H1 (cell line): ENCODE measurements around the gene PKD1L1. TPM values are rescaled to one million over a fixed set of nuclear protein-coding genes. Genes with fewer than 3 reads are reported as not detected.

ENCODE experiments used
- CTCF ChIA-PET: fragments of 300-600 bp; sonication (Branson Sonifier 250); formaldehyde crosslinking; loops from one replicate; lab custom pipeline; 2021; ENCODE audit not compliant: partially characterized antibody; lab: Charles Lee
- POLR2A ChIA-PET: fragments of 300-600 bp; sonication (Branson Sonifier 250); formaldehyde crosslinking; loops from one replicate; lab custom pipeline; 2021; ENCODE audit warnings: inconsistent platforms; ENCODE audit not compliant: partially characterized antibody; lab: Charles Lee
- DNase-seq, 2 experiments: peaks; one replicate each; pipeline versions ENCODE4 v3.0.0 to v3.0.0-alpha.2; 2010 to 2022; ENCODE audit warnings: low spot score in 2 of 2, low read depth in 1 of 2, mixed read lengths in 1 of 2
- FAIRE-seq: peaks from 2 replicates; lab custom pipeline; 2011; peaks lifted over from hg19 to GRCh38; lab: Jason Lieb, UNC
- H2AFZ ChIP-seq: 2 replicates; pipeline ENCODE4 v1.8.1; 2012; ENCODE audit warnings: low read length, inconsistent platforms
- H2AK5ac ChIP-seq: 2 replicates; pipeline ENCODE4 v1.6.1; 2013; ENCODE audit warnings: low read depth, low read length
- H2BK120ac ChIP-seq: replicated peaks from 2 replicates; pipeline ENCODE3; 2013; ENCODE audit warnings: low read depth, low read length, inconsistent platforms
- H2BK12ac ChIP-seq: 2 replicates; pipeline ENCODE4 v1.6.1; 2013; ENCODE audit warnings: low read depth, low read length
- H2BK15ac ChIP-seq: 2 replicates; pipeline ENCODE4 v1.6.1; 2013; ENCODE audit warnings: low read length
- H2BK20ac ChIP-seq: 2 replicates; pipeline ENCODE4 v1.6.1; 2013; ENCODE audit warnings: low read length
- H2BK5ac ChIP-seq: 2 replicates; pipeline ENCODE4 v1.6.1; 2013; ENCODE audit warnings: low read depth, low read length
- H3K14ac ChIP-seq: 2 replicates; pipeline ENCODE4 v1.6.1; 2013; ENCODE audit warnings: inconsistent platforms; ENCODE audit not compliant: insufficient read length
- H3K18ac ChIP-seq: 2 replicates; pipeline ENCODE4 v1.6.1; 2013; ENCODE audit warnings: low read length; ENCODE audit errors: extremely low read depth
- H3K23ac ChIP-seq: 2 replicates; pipeline ENCODE4 v1.6.1; 2013; ENCODE audit warnings: inconsistent platforms; ENCODE audit not compliant: insufficient read length
- H3K23me2 ChIP-seq: 2 replicates; pipeline ENCODE4 v1.6.1; 2013; ENCODE audit warnings: low read depth, low read length
- H3K27ac ChIP-seq: 2 replicates; pipeline ENCODE4 v1.6.1; 2011; ENCODE audit warnings: low read depth, low read length, inconsistent platforms
- H3K27me3 ChIP-seq, 4 experiments: replicated peaks in 1 of 4; 1 replicate in 1 of 4; 2 replicates in 3 of 4; pipeline versions ENCODE4 v1.6.1 to v1.8.1; 2011 to 2013; ENCODE audit warnings: low read length in 3 of 4, mild to moderate bottlenecking in 3 of 4, inconsistent platforms in 2 of 4, mixed read lengths in 2 of 4, moderate library complexity in 1 of 4; ENCODE audit not compliant: control insufficient read depth in 3 of 4, insufficient read depth in 3 of 4; ENCODE audit errors: extremely low read depth in 1 of 4
- H3K36me3 ChIP-seq, 4 experiments: 2 replicates each; pipeline versions ENCODE4 v1.6.1 to v1.8.1; 2011 to 2013; ENCODE audit warnings: mild to moderate bottlenecking in 4 of 4, low read length in 3 of 4, moderate library complexity in 2 of 4, control low read depth in 1 of 4, inconsistent platforms in 1 of 4; ENCODE audit not compliant: insufficient read depth in 4 of 4, control insufficient read depth in 2 of 4
- H3K4ac ChIP-seq: replicated peaks from 2 replicates; pipeline ENCODE3; 2013; ENCODE audit warnings: low read length, low read depth, mixed read lengths, inconsistent platforms; ENCODE audit not compliant: insufficient read length
- H3K4me1 ChIP-seq, 4 experiments: replicated peaks in 1 of 4; 1 replicate in 1 of 4; 2 replicates in 3 of 4; pipeline versions ENCODE4 v1.6.1 to v1.8.1; 2011 to 2013; ENCODE audit warnings: low read length in 3 of 4, inconsistent platforms in 2 of 4, mixed read lengths in 1 of 4; ENCODE audit not compliant: insufficient read depth in 4 of 4, control insufficient read depth in 3 of 4
- H3K4me2 ChIP-seq, 2 experiments: 2 replicates each; pipeline versions ENCODE4 v1.6.1 to v1.8.1; 2011 to 2013; ENCODE audit warnings: low read depth in 2 of 2, low read length in 2 of 2, control low read depth in 1 of 2, inconsistent platforms in 1 of 2, mild to moderate bottlenecking in 1 of 2; ENCODE audit not compliant: insufficient read depth in 1 of 2
- H3K4me3 ChIP-seq, 4 experiments: fragments of 200-600, 300-600 bp in 1 of 4; sonication (generic), shearing (Covaris generic), sonication (Bioruptor Twin) in 1 of 4; 2 replicates each; pipeline versions ENCODE4 v1.5.1 to v1.8.1; 2011 to 2016; ENCODE audit warnings: low read length in 4 of 4, low read depth in 3 of 4, control low read depth in 2 of 4, inconsistent platforms in 2 of 4, mild to moderate bottlenecking in 2 of 4, mixed read lengths in 1 of 4, moderate library complexity in 1 of 4; ENCODE audit not compliant: insufficient read depth in 2 of 4; ENCODE audit errors: extremely low read depth in 1 of 4
- H3K56ac ChIP-seq: replicated peaks from 2 replicates; pipeline ENCODE3; 2013; ENCODE audit warnings: low read depth, mild to moderate bottlenecking, mixed read lengths, low read length, inconsistent platforms; ENCODE audit not compliant: insufficient read length
- H3K79me1 ChIP-seq: 2 replicates; pipeline ENCODE4 v1.6.1; 2013; ENCODE audit warnings: low read depth, low read length, control low read depth
- H3K79me2 ChIP-seq, 2 experiments: 2 replicates each; pipeline versions ENCODE4 v1.6.1 to v1.8.1; 2012 to 2013; ENCODE audit warnings: low read length in 2 of 2, mild to moderate bottlenecking in 2 of 2, inconsistent platforms in 1 of 2; ENCODE audit not compliant: insufficient read depth in 2 of 2, control insufficient read depth in 1 of 2
- H3K9ac ChIP-seq, 4 experiments: replicated peaks in 1 of 4; 1 replicate in 1 of 4; 2 replicates in 3 of 4; pipeline versions ENCODE4 v1.6.1 to v1.8.1; 2011 to 2013; ENCODE audit warnings: low read depth in 3 of 4, low read length in 3 of 4, control low read depth in 2 of 4, mild to moderate bottlenecking in 2 of 4, moderate library complexity in 2 of 4, inconsistent platforms in 1 of 4; ENCODE audit errors: extremely low read depth in 1 of 4
- H3K9me3 ChIP-seq, 2 experiments: 2 replicates each; pipeline versions ENCODE4 v1.6.1 to v1.8.1; 2012 to 2013; ENCODE audit warnings: mild to moderate bottlenecking in 2 of 2, moderate library complexity in 2 of 2, control low read depth in 1 of 2, inconsistent platforms in 1 of 2, low read depth in 1 of 2, low read length in 1 of 2, mixed read lengths in 1 of 2; ENCODE audit not compliant: insufficient read depth in 2 of 2
- H4K20me1 ChIP-seq, 2 experiments: replicated peaks in 1 of 2; 2 replicates each; pipeline versions ENCODE3 to v1.8.1; 2011 to 2013; ENCODE audit warnings: inconsistent platforms in 2 of 2, low read length in 2 of 2, mild to moderate bottlenecking in 1 of 2; ENCODE audit not compliant: insufficient read depth in 2 of 2, control insufficient read depth in 1 of 2
- H4K5ac ChIP-seq: 2 replicates; pipeline ENCODE4 v1.6.1; 2013; ENCODE audit warnings: low read length, low read depth, mixed read lengths, inconsistent platforms; ENCODE audit not compliant: insufficient read length
- H4K8ac ChIP-seq: 2 replicates; pipeline ENCODE4 v1.8.0; 2013; ENCODE audit warnings: mild to moderate bottlenecking, moderate library complexity, low read length, inconsistent platforms; ENCODE audit not compliant: insufficient read depth; ENCODE audit errors: extremely low read depth
- H4K91ac ChIP-seq: replicated peaks from 2 replicates; pipeline ENCODE3; 2013; ENCODE audit warnings: low read length, mixed read lengths, inconsistent platforms; ENCODE audit not compliant: insufficient read length
- ATF3 ChIP-seq: IDR thresholded peaks from 2 replicates; pipeline ENCODE4 v1.6.1; 2011; ENCODE audit warnings: low read depth, mild to moderate bottlenecking, low read length; ENCODE audit not compliant: insufficient read depth
- BCL11A ChIP-seq, 2 experiments: IDR thresholded peaks; one replicate each; pipeline ENCODE4 v1.6.1; 2011; ENCODE audit warnings: low read depth in 2 of 2, low read length in 2 of 2, mild to moderate bottlenecking in 2 of 2
- CBX5 ChIP-seq: fragments of 300-800, 300-1000 bp; sonication (generic); IDR thresholded peaks from 2 replicates; pipeline ENCODE4 v1.7.1; 2016; ENCODE audit warnings: antibody characterized with exemption, low read length, low read depth
- CTBP2 ChIP-seq: IDR thresholded peaks from 2 replicates; pipeline ENCODE4 v1.7.0; 2011; ENCODE audit warnings: borderline replicate concordance, mild to moderate bottlenecking, moderate library complexity, mixed read lengths, low read length; ENCODE audit not compliant: insufficient read depth, insufficient read length
- EP300 ChIP-seq, 2 experiments: IDR thresholded peaks; 1 replicate in 1 of 2; 2 replicates in 1 of 2; pipeline ENCODE4 v1.6.1; 2011 to 2012; ENCODE audit warnings: low read depth in 2 of 2, low read length in 2 of 2, mild to moderate bottlenecking in 2 of 2, borderline replicate concordance in 1 of 2, inconsistent platforms in 1 of 2, moderate library complexity in 1 of 2
- KDM1A ChIP-seq: fragments of 200-600, 300-600 bp; sonication (generic); IDR thresholded peaks from 2 replicates; pipeline ENCODE4 v1.7.1; 2016; ENCODE audit warnings: mild to moderate bottlenecking, low read length, borderline replicate concordance
- KDM5A ChIP-seq: fragments of 200-600 bp; IDR thresholded peaks from 2 replicates; pipeline ENCODE4 v1.7.1; 2012; ENCODE audit warnings: mild to moderate bottlenecking, low read length, inconsistent platforms, mixed read lengths
- MAFK ChIP-seq: IDR thresholded peaks from 2 replicates; pipeline ENCODE4 v1.6.1; 2012; ENCODE audit warnings: low read depth, mild to moderate bottlenecking, improper control_type of control experiment, low read length
- SIRT6 ChIP-seq: IDR thresholded peaks from one replicate; pipeline ENCODE4 v1.7.1; 2012; ENCODE audit warnings: low read length, inconsistent platforms
- SRF ChIP-seq: IDR thresholded peaks from 2 replicates; pipeline ENCODE4 v1.6.1; 2011; ENCODE audit warnings: mild to moderate bottlenecking, low read depth, low read length, moderate library complexity
- TAF7 ChIP-seq: optimal IDR thresholded peaks from 2 replicates; pipeline ENCODE3; 2011; ENCODE audit warnings: low read depth, mild to moderate bottlenecking, inconsistent platforms, low read length, moderate library complexity, borderline replicate concordance
- YY1 ChIP-seq: IDR thresholded peaks from 2 replicates; pipeline ENCODE4 v1.6.1; 2011; ENCODE audit warnings: low read depth, mild to moderate bottlenecking, low read length
- ZNF274 ChIP-seq: IDR thresholded peaks from 2 replicates; pipeline ENCODE4 v1.7.0; 2012; ENCODE audit warnings: low read length, borderline replicate concordance; ENCODE audit errors: extremely low read depth
- WGBS, 2 experiments: shearing (Covaris generic) in 1 of 2; methylation state at CpG; one replicate each; pipeline versions ENCODE4 v1.1.6 to v1.1.7; 2013 to 2015; ENCODE audit warnings: low lambda C conversion rate in 2 of 2, mixed read lengths in 2 of 2, inconsistent platforms in 1 of 2, low coverage in 1 of 2, missing lambda C conversion rate in 1 of 2; ENCODE audit not compliant: insufficient replicate concordance in 2 of 2, insufficient coverage in 1 of 2, insufficient read length in 1 of 2; ENCODE audit errors: extremely low coverage in 1 of 2, missing lambda C conversion rate in 1 of 2; 5-methylcytosine and 5-hydroxymethylcytosine counted together
- polyA plus RNA-seq, 7 experiments: library from polyadenylated mRNA; depleted of rRNA in 3 of 7; stranded (reverse) in 5 of 7; unstranded in 2 of 7; fragments of >200 nt in 5 of 7; fragments of 200-250 nt in 2 of 7; gene quantifications; 1 replicate in 5 of 7; 2 replicates in 1 of 7; 4 replicates in 1 of 7; pipeline versions ENCODE4 v1.2.1 to v1.2.3, GENCODE V29; 2011 to 2013; ENCODE audit warnings: missing spikeins in 2 of 7, mixed read lengths in 2 of 7
- total RNA-seq: library from RNA; stranded (reverse); fragmentation: NEBNext Ultra II Directional; extraction: Animal tissue kit (Norgen Biotek cat#: 25700); gene quantifications from 2 replicates; pipeline ENCODE4 v1.2.1, GENCODE V29; 2021
- TF ChIP-seq, protein P1 (sequence below): IDR thresholded peaks from 2 replicates; pipeline ENCODE4 v1.6.1; 2012; ENCODE audit warnings: inconsistent platforms

PKD1L1 gene
- total and polyA plus RNA-seq, 2 of the 8 experiments (the other 6 are each of a cell fraction or from before 2014, with no cell fraction given) = 0.22 to 0.35 TPM

GRCh38 chr7:47934831-47935230 lies 13.4 kb downstream of the PKD1L1 start:
- no peak overlapping the region for H3K4me2 ChIP-seq
- no peak overlapping the region for H3K56ac ChIP-seq
- no peak for FAIRE-seq
- no peak overlapping the region for H3K4ac ChIP-seq
- no peaks in the 10 kb centered on the region for H3K79me1 ChIP-seq
- H3K27ac ChIP-seq = no peak overlapping the region
- H2AFZ ChIP-seq = 0 out of 2 replicates have a peak overlapping the region, but pooled peaks have one; percentile 19
- no peak overlapping the region for H4K8ac ChIP-seq
- H2AK5ac ChIP-seq = no peak overlapping the region
- H2BK5ac ChIP-seq = no peak overlapping the region
- no peak overlapping the region for H3K4me3 ChIP-seq
- no peak for DNase-seq
- no peaks in the 10 kb centered on the region for H3K23me2 ChIP-seq
- no peak overlapping the region for H3K23ac ChIP-seq
- no peak overlapping the region for H4K5ac ChIP-seq
- no peaks in the 10 kb centered on the region for H4K20me1 ChIP-seq
- no peak overlapping the region for H2BK12ac ChIP-seq
- H2BK20ac ChIP-seq = no peak overlapping the region
- no peak overlapping the region for H2BK15ac ChIP-seq
- CTCF ChIA-PET = interaction anchor here (0.8 to 1.8 kb wide), 5 partner anchors 10 to 84 kb away, joined by 3 to 12 read pairs (median 4); no protein-coding TSS in a partner anchor
- no peak overlapping the region for H3K14ac ChIP-seq
- no peaks in the 10 kb centered on the region for H3K9me3 ChIP-seq
- H2BK120ac ChIP-seq = no peak overlapping the region
- H3K18ac ChIP-seq = no peak overlapping the region
- H3K9ac ChIP-seq = no peak overlapping the region
- H3K27me3 ChIP-seq = no peaks in the 10 kb centered on the region
- no peaks in the 10 kb centered on the region for H3K79me2 ChIP-seq
- no peaks in the 10 kb centered on the region for H3K36me3 ChIP-seq
- WGBS, 2 experiments = 88% methylated on average over 6 of the region's 6 CpGs; no CpG with 5 or more reads in 1 of the 2 experiments
- no peak overlapping the region for H4K91ac ChIP-seq
- H3K4me1 ChIP-seq = no peaks in the 10 kb centered on the region; a peak in 1 of 7 replicates
- POLR2A ChIA-PET = no interaction called here
- TF ChIP-seq EP300 (IDR thresholded peaks at IDR 0.05; ENCODE audit: borderline replicate concordance in 1 of 2, low read depth in 2 of 2, low read length in 2 of 2) (no peak), BCL11A (IDR thresholded peaks at IDR 0.05; ENCODE audit: low read depth in 2 of 2, low read length in 2 of 2) (no peak), MAFK (no peak), KDM5A (no peak), SIRT6 (no peak), ATF3 (no peak), YY1 (no peak), ZNF274 (no peak), CTBP2 (no peak), TAF7 (no peak), SRF (no peak), CBX5 (no peak), KDM1A (no peak)
- TF ChIP-seq, protein P1, sequence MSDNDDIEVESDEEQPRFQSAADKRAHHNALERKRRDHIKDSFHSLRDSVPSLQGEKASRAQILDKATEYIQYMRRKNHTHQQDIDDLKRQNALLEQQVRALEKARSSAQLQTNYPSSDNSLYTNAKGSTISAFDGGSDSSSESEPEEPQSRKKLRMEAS = no peak
